Liver (tissue), 9 donors: ENCODE results near the gene TDRD9. TPM values are rescaled to one million over a fixed set of nuclear protein-coding genes. Genes with fewer than 3 reads are reported as not detected.
"Not testable (repeated sequence)": the region's sequence is repeated elsewhere in the genome, so short reads cannot be mapped to it uniquely, and the experiment has no call there.

Experiments used
- DNase-seq: peaks from one replicate; pipeline ENCODE4 v3.0.0-alpha.2; 2017; ENCODE audit warnings: low spot score
- H3K27ac ChIP-seq, 2 donors: one replicate each; pipeline ENCODE4 v1.7.0; 2013; ENCODE audit warnings: inconsistent platforms in 2 of 2, low read length in 2 of 2, control low read depth in 1 of 2, low read depth in 1 of 2, mild to moderate bottlenecking in 1 of 2
- H3K27me3 ChIP-seq, 4 donors: one replicate each; pipeline versions ENCODE4 v1.6.1 to v1.7.0; 2013; ENCODE audit warnings: low read length in 3 of 4, inconsistent platforms in 1 of 4, mild to moderate bottlenecking in 1 of 4, moderate library complexity in 1 of 4; ENCODE audit not compliant: control insufficient read depth in 4 of 4, insufficient read depth in 4 of 4
- H3K36me3 ChIP-seq, 4 donors: one replicate each; pipeline versions ENCODE4 v1.6.1 to v1.7.0; 2013; ENCODE audit warnings: low read length in 3 of 4, mild to moderate bottlenecking in 3 of 4, low read depth in 1 of 4, moderate library complexity in 1 of 4; ENCODE audit not compliant: control insufficient read depth in 4 of 4, insufficient read depth in 3 of 4
- H3K4me1 ChIP-seq, 4 donors: one replicate each; pipeline versions ENCODE4 v1.6.1 to v1.7.0; 2013; ENCODE audit warnings: low read length in 3 of 4, mild to moderate bottlenecking in 3 of 4, moderate library complexity in 1 of 4; ENCODE audit not compliant: control insufficient read depth in 4 of 4, insufficient read depth in 4 of 4
- H3K4me3 ChIP-seq, 3 donors: one replicate each; pipeline versions ENCODE4 v1.6.1 to v1.7.0; 2013; ENCODE audit warnings: low read length in 3 of 3, control low read depth in 1 of 3, low read depth in 1 of 3, mild to moderate bottlenecking in 1 of 3
- H3K9ac ChIP-seq, 2 donors: one replicate each; pipeline ENCODE4 v1.7.0; 2013; ENCODE audit warnings: low read length in 2 of 2, mild to moderate bottlenecking in 2 of 2, moderate library complexity in 2 of 2, control low read depth in 1 of 2, low read depth in 1 of 2
- H3K9me3 ChIP-seq, 4 donors: one replicate each; pipeline versions ENCODE4 v1.6.1 to v1.7.0; 2013; ENCODE audit warnings: low read length in 3 of 4; ENCODE audit not compliant: control insufficient read depth in 4 of 4
- ATF3 ChIP-seq: IDR thresholded peaks from 2 replicates; pipeline ENCODE4 v1.6.1; 2016; ENCODE audit warnings: antibody characterized with exemption
- CTCF ChIP-seq: fragments of 150-350 bp; IDR thresholded peaks from 2 replicates; pipeline ENCODE4 v1.5.1; 2017; ENCODE audit warnings: improper control_type of control experiment, low read depth, low read length; ENCODE audit not compliant: missing input control
- EGR1 ChIP-seq, 2 donors: IDR thresholded peaks; 2 replicates each; pipeline ENCODE4 v1.6.1; 2016 to 2018; ENCODE audit warnings: antibody characterized with exemption in 2 of 2, low read depth in 2 of 2
- FOXA1 ChIP-seq: IDR thresholded peaks from 2 replicates; pipeline ENCODE4 v1.6.1; 2016; ENCODE audit warnings: antibody characterized with exemption
- FOXA2 ChIP-seq: IDR thresholded peaks from 2 replicates; pipeline ENCODE4 v1.6.1; 2016; ENCODE audit warnings: antibody characterized with exemption
- GABPA ChIP-seq, 2 donors: IDR thresholded peaks in 1 of 2; conservative IDR thresholded peaks in 1 of 2; 2 replicates each; pipeline ENCODE4 v1.6.1; 2016; ENCODE audit warnings: antibody characterized with exemption in 2 of 2, mild to moderate bottlenecking in 1 of 2, moderate library complexity in 1 of 2
- HNF4A ChIP-seq, 2 donors: conservative IDR thresholded peaks; 2 replicates each; pipeline ENCODE4 v1.6.1; 2016; ENCODE audit warnings: antibody characterized with exemption in 2 of 2, mild to moderate bottlenecking in 2 of 2
- HNF4G ChIP-seq: IDR thresholded peaks from 2 replicates; pipeline ENCODE4 v1.6.1; 2016; ENCODE audit warnings: antibody characterized with exemption
- JUND ChIP-seq, 2 donors: IDR thresholded peaks; 2 replicates each; pipeline ENCODE4 v1.6.1; 2016; ENCODE audit warnings: antibody characterized with exemption in 2 of 2
- MAX ChIP-seq: IDR thresholded peaks from 2 replicates; pipeline ENCODE4 v1.6.1; 2016; ENCODE audit warnings: antibody characterized with exemption
- NR2F2 ChIP-seq: IDR thresholded peaks from 2 replicates; pipeline ENCODE4 v1.6.1; 2016; ENCODE audit warnings: antibody characterized with exemption
- RAD21 ChIP-seq, 2 donors: IDR thresholded peaks; 2 replicates each; pipeline ENCODE4 v1.6.1; 2016; ENCODE audit warnings: antibody characterized with exemption in 2 of 2, mild to moderate bottlenecking in 2 of 2
- REST ChIP-seq: IDR thresholded peaks from 2 replicates; pipeline ENCODE4 v1.6.1; 2016; ENCODE audit warnings: antibody characterized with exemption, mild to moderate bottlenecking
- RXRA ChIP-seq, 2 donors: IDR thresholded peaks; 2 replicates each; pipeline ENCODE4 v1.6.1; 2017 to 2018; ENCODE audit warnings: antibody characterized with exemption in 2 of 2, mild to moderate bottlenecking in 1 of 2
- SP1 ChIP-seq: IDR thresholded peaks from 2 replicates; pipeline ENCODE4 v1.6.1; 2018; ENCODE audit warnings: antibody characterized with exemption, mild to moderate bottlenecking
- TAF1 ChIP-seq: conservative IDR thresholded peaks from 2 replicates; pipeline ENCODE4 v1.6.1; 2016; ENCODE audit warnings: antibody characterized with exemption, mild to moderate bottlenecking
- YY1 ChIP-seq: IDR thresholded peaks from 2 replicates; pipeline ENCODE4 v1.6.1; 2016; ENCODE audit warnings: antibody characterized with exemption, mild to moderate bottlenecking
- ZBTB33 ChIP-seq: IDR thresholded peaks from 2 replicates; pipeline ENCODE4 v1.6.1; 2016; ENCODE audit warnings: antibody characterized with exemption
- WGBS: extraction: QIAGEN DNeasy Blood & Tissue Kit; methylation state at CpG from one replicate; pipeline ENCODE4 v1.1.7; 2013; 5-methylcytosine and 5-hydroxymethylcytosine counted together
- polyA plus RNA-seq, 2 donors: library from polyadenylated mRNA; stranded (reverse) in 1 of 2; unstranded in 1 of 2; fragments of 200-250 nt in 1 of 2; fragments of >200 nt in 1 of 2; fragmentation: Nextera tagmentation in 1 of 2; extraction: Ambion mirVana in 1 of 2; gene quantifications; one replicate each; pipeline versions ENCODE4 v1.2.1 to v1.2.3, GENCODE V29; 2013 to 2015
- total RNA-seq, 2 donors: library from RNA; depleted of rRNA; stranded (reverse); fragments of >200 nt; gene quantifications; one replicate each; pipeline ENCODE4 v1.2.3, GENCODE V29; 2014
- donor health status: healthy.
- donor health status: healthy.
- donor health status: healthy.
- donor health status: healthy.
- donor health status: healthy.

Gene TDRD9
- total and polyA plus RNA-seq, 4 donors, result 0.12 to 1.0 (median 0.46) TPM

- TF ChIP-seq CTCF, result peak; percentile 31
- TF ChIP-seq HNF4A (conservative IDR thresholded peaks at IDR 0.05), result peak; percentile 14 to 30
- TF ChIP-seq RAD21 (IDR thresholded peaks at IDR 0.05), result peak; percentile 84
- H3K4me1 ChIP-seq, H3K27me3 ChIP-seq, H3K36me3 ChIP-seq, H3K9ac ChIP-seq, H3K4me3 ChIP-seq, DNase-seq, H3K27ac ChIP-seq, H3K9me3 ChIP-seq: not testable (repeated sequence)
- WGBS, result 36% methylated on average over 14 of the region's 14 CpGs
Observed at GRCh38 chr14:103980623-103981238, 52.5 kb downstream of the TDRD9 start.

- H3K4me1 ChIP-seq, result no peaks in the 10 kb centered on the region
- H3K27me3 ChIP-seq, result no peaks in the 10 kb centered on the region
- no peaks in the 10 kb centered on the region for H3K36me3 ChIP-seq
- peaks cover 0 to 2% (median 0%) of the 10 kb centered on the region in 4 donors for H3K9me3 ChIP-seq
- H3K27ac ChIP-seq, result no peak overlapping the region
- no peak overlapping the region for H3K9ac ChIP-seq
- 88% methylated on average over 5 of the region's 5 CpGs for WGBS
- TF ChIP-seq MAX (no peak), HNF4G (no peak), JUND (IDR thresholded peaks at IDR 0.05) (no peak), FOXA1 (no peak), NR2F2 (no peak), FOXA2 (no peak), RXRA (IDR thresholded peaks at IDR 0.05) (no peak), TAF1 (no peak), ATF3 (no peak), ZBTB33 (no peak), SP1 (no peak), GABPA (IDR thresholded peaks at IDR 0.05 in 1 of 2, conservative IDR thresholded peaks at IDR 0.05 in 1 of 2) (no peak), RAD21 (IDR thresholded peaks at IDR 0.05) (no peak), YY1 (no peak), REST (no peak), HNF4A (conservative IDR thresholded peaks at IDR 0.05) (no peak), EGR1 (IDR thresholded peaks at IDR 0.05; ENCODE audit: low read depth in 2 of 2) (no peak), CTCF (no peak)
- no peak overlapping the region for H3K4me3 ChIP-seq
- DNase-seq, result no peak
Observed at GRCh38 chr14:103984196-103984595, 55.9 kb downstream of the TDRD9 start.
